ENCODE data around the gene RGS12. TPM values are rescaled to one million over a fixed set of nuclear protein-coding genes. Genes with fewer than 3 reads are reported as not detected.

The RGS12 gene
- total RNA-seq, 1 experiment from 2014 or later: 53.9 TPM

- no peak for TF ChIP-seq EZH2 (IDR thresholded peaks at IDR 0.05; ENCODE audit: borderline replicate concordance, low read depth, low read length, poor library complexity, severe bottlenecking)
- TF ChIP-seq CTCF (conservative IDR thresholded peaks at IDR 0.05; ENCODE audit: low read depth, low read length): no peak
- ChIA-PET POLR2A (ENCODE audit: low non-redundant PET) (no interaction called here), CTCF (no interaction called here)
- no peaks in the 10 kb centered on the region for H3K9me3 ChIP-seq (ENCODE audit: low read depth, low read length, poor library complexity, severe bottlenecking)
- H3K4me1 ChIP-seq (ENCODE audit: insufficient read depth, low read length, poor library complexity, severe bottlenecking): peaks cover 10% of the 10 kb centered on the region
- no peak overlapping the region for H3K4me3 ChIP-seq (ENCODE audit: low read depth, low read length, poor library complexity, severe bottlenecking)
- intact Hi-C loops (cut with micrococcal nuclease; ENCODE audit: unreplicated experiment): no loop called here
- no peaks in the 10 kb centered on the region for H3K36me3 ChIP-seq (ENCODE audit: insufficient read depth, low read length, poor library complexity, severe bottlenecking)
- no peak for DNase-seq (ENCODE audit: low spot score)
- BruUV-seq (replicated peaks): no TSS peak
- H3K27me3 ChIP-seq (replicated peaks; ENCODE audit: insufficient read depth, low read depth, low read length, poor library complexity): no peaks in the 10 kb centered on the region
- H3K27ac ChIP-seq (ENCODE audit: low read depth, low read length, poor library complexity, severe bottlenecking): no peak overlapping the region
These were observed 22.7 kb upstream of the RGS12 start for GRCh38 chr4:3269991-3270611.

- H3K4me3 ChIP-seq (ENCODE audit: low read depth, low read length, poor library complexity, severe bottlenecking): no peak overlapping the region
- no peaks in the 10 kb centered on the region for H3K9me3 ChIP-seq (ENCODE audit: low read depth, low read length, poor library complexity, severe bottlenecking)
- no peak for TF ChIP-seq CTCF (conservative IDR thresholded peaks at IDR 0.05; ENCODE audit: low read depth, low read length)
- TF ChIP-seq EZH2 (IDR thresholded peaks at IDR 0.05; ENCODE audit: borderline replicate concordance, low read depth, low read length, poor library complexity, severe bottlenecking): no peak
- H3K36me3 ChIP-seq (ENCODE audit: insufficient read depth, low read length, poor library complexity, severe bottlenecking): no peaks in the 10 kb centered on the region
- POLR2A ChIA-PET (ENCODE audit: low non-redundant PET): no interaction called here
- no peaks in the 10 kb centered on the region for H3K27me3 ChIP-seq (replicated peaks; ENCODE audit: insufficient read depth, low read depth, low read length, poor library complexity)
- CTCF ChIA-PET: no interaction called here
- no peak overlapping the region for H3K27ac ChIP-seq (ENCODE audit: low read depth, low read length, poor library complexity, severe bottlenecking)
- H3K4me1 ChIP-seq (ENCODE audit: insufficient read depth, low read length, poor library complexity, severe bottlenecking): peaks cover 10% of the 10 kb centered on the region
- no peak for DNase-seq (ENCODE audit: low spot score)
- no TSS peak for BruUV-seq (replicated peaks)
- intact Hi-C loops (cut with micrococcal nuclease; ENCODE audit: unreplicated experiment): no loop called here
These were observed 21.7 kb upstream of the RGS12 start for GRCh38 chr4:3271131-3271530.

DNA sequence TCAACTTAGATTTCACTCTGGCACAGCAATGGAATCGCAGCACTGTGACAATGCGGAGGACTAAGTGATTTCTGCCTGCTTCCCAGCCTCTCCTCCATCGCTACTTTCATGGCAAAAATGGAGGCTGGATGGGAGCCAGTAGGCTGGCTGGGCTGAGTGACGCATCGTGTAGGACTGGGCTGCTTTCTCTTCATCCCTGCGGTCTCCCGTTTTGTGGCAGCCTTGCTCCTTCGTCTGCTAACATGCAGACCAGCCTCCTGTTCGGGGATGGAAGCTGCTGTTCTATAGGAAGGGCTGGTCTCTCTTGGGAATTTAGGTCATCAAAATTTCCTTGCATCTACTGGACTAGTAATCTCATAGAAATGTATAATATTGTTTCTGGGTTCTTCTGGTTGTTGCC is 15.8 kb upstream of the RGS12 start:
- no peak for DNase-seq (ENCODE audit: low spot score)
- TF ChIP-seq CTCF (conservative IDR thresholded peaks at IDR 0.05; ENCODE audit: low read depth, low read length): no peak
- Histone ChIP-seq H3K27me3 (replicated peaks; ENCODE audit: insufficient read depth, low read depth, low read length, poor library complexity) (no peaks in the 10 kb centered on the region), H3K4me1 (ENCODE audit: insufficient read depth, low read length, poor library complexity, severe bottlenecking) (no peaks in the 10 kb centered on the region), H3K4me3 (ENCODE audit: low read depth, low read length, poor library complexity, severe bottlenecking) (no peak overlapping the region), H3K9me3 (ENCODE audit: low read depth, low read length, poor library complexity, severe bottlenecking) (peaks cover 5% of the 10 kb centered on the region), H3K36me3 (ENCODE audit: insufficient read depth, low read length, poor library complexity, severe bottlenecking) (no peaks in the 10 kb centered on the region), H3K27ac (ENCODE audit: low read depth, low read length, poor library complexity, severe bottlenecking) (no peak overlapping the region)
- ChIA-PET POLR2A (ENCODE audit: low non-redundant PET) (no interaction called here), CTCF (no interaction called here)
- intact Hi-C loops (cut with micrococcal nuclease; ENCODE audit: unreplicated experiment): no loop called here
- BruUV-seq (replicated peaks): no TSS peak

Data from A673 (cell line).